Panc1 (cell line): ENCODE results near the gene UGT1A6. TPM values are rescaled to one million over a fixed set of nuclear protein-coding genes. Genes with fewer than 3 reads are reported as not detected.
"Not testable (repeated sequence)": the region's sequence is repeated elsewhere in the genome, so short reads cannot be mapped to it uniquely, and the experiment has no call there.

Experiments
- ATAC-seq: fragments of 200-7000 bp; cut with Tn5 transposase; 2 replicates; pipeline ENCODE4 v1.9.1; 2020; ENCODE audit warnings: mild to moderate bottlenecking, moderate library complexity
- BruUV-seq: library from RNA; stranded (reverse); fragments of 400-500 nt; replicated peaks from 2 replicates; lab custom pipeline; 2021; lab: Mats Ljungman, UMichigan
- CTCF ChIA-PET: fragments of 300-600 bp; sonication (Branson Sonifier 250); formaldehyde crosslinking; loops from one replicate; lab custom pipeline; 2022; ENCODE audit warnings: antibody characterized with exemption; lab: Charles Lee
- POLR2A ChIA-PET: fragments of 300-600 bp; sonication (Branson Sonifier 250); formaldehyde crosslinking; loops from one replicate; lab custom pipeline; 2022; ENCODE audit warnings: antibody characterized with exemption; lab: Charles Lee
- DNase-seq: peaks from one replicate; pipeline ENCODE4 v3.0.0-alpha.2; 2010; ENCODE audit warnings: low read depth, low spot score
- H3K27ac ChIP-seq: 2 replicates; pipeline ENCODE4 v1.5.1; 2011; ENCODE audit warnings: mild to moderate bottlenecking, low read length, inconsistent platforms
- H3K27me3 ChIP-seq: fragments of 200-500 bp; sonication (Bioruptor generic); 2 replicates; pipeline ENCODE4 v1.6.0; 2014; ENCODE audit warnings: low read length, inconsistent platforms; ENCODE audit not compliant: control insufficient read depth, insufficient read depth
- H3K36me3 ChIP-seq: fragments of 200-500 bp; sonication (Bioruptor generic); 2 replicates; pipeline ENCODE4 v1.5.1; 2014; ENCODE audit warnings: inconsistent platforms, mild to moderate bottlenecking, low read length, moderate library complexity; ENCODE audit not compliant: control insufficient read depth, insufficient read depth
- H3K4me1 ChIP-seq: 2 replicates; pipeline ENCODE4 v1.5.1; 2011; ENCODE audit warnings: inconsistent platforms, mild to moderate bottlenecking, low read length, moderate library complexity; ENCODE audit not compliant: control insufficient read depth, insufficient read depth
- H3K4me3 ChIP-seq, 2 experiments: 2 replicates each; pipeline ENCODE4 v1.5.1; 2011 to 2012; ENCODE audit warnings: low read depth in 2 of 2, low read length in 2 of 2, mild to moderate bottlenecking in 2 of 2, inconsistent platforms in 1 of 2, moderate library complexity in 1 of 2
- H3K9me3 ChIP-seq: fragments of 200-500 bp; sonication (Bioruptor generic); 2 replicates; pipeline ENCODE4 v1.5.1; 2014; ENCODE audit warnings: low read depth, mild to moderate bottlenecking, inconsistent platforms, low read length, moderate library complexity; ENCODE audit not compliant: control insufficient read depth, insufficient read depth
- POLR2AphosphoS5 ChIP-seq: IDR thresholded peaks from 2 replicates; pipeline ENCODE4 v1.6.1; 2012; ENCODE audit warnings: mild to moderate bottlenecking, low read depth, low read length, moderate library complexity
- SIN3A ChIP-seq: IDR thresholded peaks from 2 replicates; pipeline ENCODE4 v1.6.1; 2012; ENCODE audit warnings: low read depth, mild to moderate bottlenecking, low read length, moderate library complexity, borderline replicate concordance; ENCODE audit not compliant: insufficient read depth
- TCF7L2 ChIP-seq: IDR thresholded peaks from 2 replicates; pipeline ENCODE4 v1.6.1; 2011; ENCODE audit warnings: mild to moderate bottlenecking, low read depth, low read length, inconsistent platforms
- in situ Hi-C: cut with HindIII; loops from 2 replicates; pipeline ENCODE4 v1.10.0; 2016; ENCODE audit warnings: low sequenced_read_pairs, low pct_unique_long_range_greater_than_20kb
- intact Hi-C: fragments of 100-400 bp; cut with micrococcal nuclease; formaldehyde crosslinking; loops from one replicate; pipeline ENCODE4 v1.10.0; 2022; ENCODE audit not compliant: unreplicated experiment
- total RNA-seq: library from RNA; stranded (reverse); gene quantifications from one replicate; pipeline ENCODE4 v1.2.1, GENCODE V29; 2021; ENCODE audit not compliant: unreplicated experiment
- TF ChIP-seq, protein P1 (sequence below), 2 experiments: IDR thresholded peaks; 2 replicates each; pipeline ENCODE4 v1.6.1; 2011 to 2012; ENCODE audit warnings: low read depth in 2 of 2, control low read depth in 1 of 2, low read length in 1 of 2, mild to moderate bottlenecking in 1 of 2, moderate library complexity in 1 of 2; ENCODE audit not compliant: insufficient read depth in 1 of 2
- TF ChIP-seq, protein P2 (sequence below): fragments of 450-650 bp; IDR thresholded peaks from 2 replicates; pipeline ENCODE4 v1.5.1; 2017; ENCODE audit warnings: mild to moderate bottlenecking

The UGT1A6 gene
- total RNA-seq, 1 experiment from 2014 or later = not detected

DNA sequence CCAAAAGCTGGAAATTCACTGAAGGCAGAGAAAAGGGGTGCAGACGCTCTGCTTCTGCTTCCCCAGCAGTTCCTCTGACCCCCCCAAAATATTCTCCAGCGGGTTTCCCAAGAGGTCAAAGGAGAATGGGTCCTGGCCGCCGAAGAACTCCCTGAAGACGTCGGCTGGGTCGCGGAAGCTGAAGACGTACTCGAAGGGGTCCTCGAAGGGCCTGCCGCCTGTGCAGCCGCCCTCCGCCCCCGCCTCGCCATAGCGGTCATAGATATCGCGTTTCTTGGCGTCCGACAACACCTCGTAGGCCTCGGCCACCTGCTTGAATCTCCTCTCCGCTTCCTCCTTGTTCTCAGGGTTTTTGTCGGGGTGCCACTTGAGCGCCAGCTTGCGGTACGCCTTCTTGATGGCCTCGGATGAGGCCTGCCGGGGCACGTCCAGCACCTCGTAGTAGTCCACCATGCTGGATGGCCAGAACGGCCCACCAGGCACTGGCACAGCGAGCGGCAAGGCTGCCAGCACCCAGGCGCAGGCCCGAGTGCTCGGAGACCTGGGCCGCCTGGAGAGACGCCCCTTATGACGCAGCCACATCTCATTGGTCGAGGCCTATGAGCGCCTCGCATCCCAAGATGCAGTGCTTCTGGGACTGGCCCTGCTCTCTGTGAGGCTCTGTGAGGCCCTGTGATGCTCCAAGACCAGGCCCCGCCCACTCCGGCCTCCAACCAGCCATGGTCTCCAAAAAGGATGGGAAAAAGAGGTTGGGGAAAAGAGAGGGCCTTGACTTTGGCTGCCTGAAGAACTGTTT is 51.0 kb downstream of the UGT1A6 start:
- TF ChIP-seq, protein P1, sequence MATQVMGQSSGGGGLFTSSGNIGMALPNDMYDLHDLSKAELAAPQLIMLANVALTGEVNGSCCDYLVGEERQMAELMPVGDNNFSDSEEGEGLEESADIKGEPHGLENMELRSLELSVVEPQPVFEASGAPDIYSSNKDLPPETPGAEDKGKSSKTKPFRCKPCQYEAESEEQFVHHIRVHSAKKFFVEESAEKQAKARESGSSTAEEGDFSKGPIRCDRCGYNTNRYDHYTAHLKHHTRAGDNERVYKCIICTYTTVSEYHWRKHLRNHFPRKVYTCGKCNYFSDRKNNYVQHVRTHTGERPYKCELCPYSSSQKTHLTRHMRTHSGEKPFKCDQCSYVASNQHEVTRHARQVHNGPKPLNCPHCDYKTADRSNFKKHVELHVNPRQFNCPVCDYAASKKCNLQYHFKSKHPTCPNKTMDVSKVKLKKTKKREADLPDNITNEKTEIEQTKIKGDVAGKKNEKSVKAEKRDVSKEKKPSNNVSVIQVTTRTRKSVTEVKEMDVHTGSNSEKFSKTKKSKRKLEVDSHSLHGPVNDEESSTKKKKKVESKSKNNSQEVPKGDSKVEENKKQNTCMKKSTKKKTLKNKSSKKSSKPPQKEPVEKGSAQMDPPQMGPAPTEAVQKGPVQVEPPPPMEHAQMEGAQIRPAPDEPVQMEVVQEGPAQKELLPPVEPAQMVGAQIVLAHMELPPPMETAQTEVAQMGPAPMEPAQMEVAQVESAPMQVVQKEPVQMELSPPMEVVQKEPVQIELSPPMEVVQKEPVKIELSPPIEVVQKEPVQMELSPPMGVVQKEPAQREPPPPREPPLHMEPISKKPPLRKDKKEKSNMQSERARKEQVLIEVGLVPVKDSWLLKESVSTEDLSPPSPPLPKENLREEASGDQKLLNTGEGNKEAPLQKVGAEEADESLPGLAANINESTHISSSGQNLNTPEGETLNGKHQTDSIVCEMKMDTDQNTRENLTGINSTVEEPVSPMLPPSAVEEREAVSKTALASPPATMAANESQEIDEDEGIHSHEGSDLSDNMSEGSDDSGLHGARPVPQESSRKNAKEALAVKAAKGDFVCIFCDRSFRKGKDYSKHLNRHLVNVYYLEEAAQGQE (IDR thresholded peaks at IDR 0.05; ENCODE audit: insufficient read depth in 1 of 2, low read depth in 2 of 2, low read length in 1 of 2) = no peak
- TF ChIP-seq, protein P2, sequence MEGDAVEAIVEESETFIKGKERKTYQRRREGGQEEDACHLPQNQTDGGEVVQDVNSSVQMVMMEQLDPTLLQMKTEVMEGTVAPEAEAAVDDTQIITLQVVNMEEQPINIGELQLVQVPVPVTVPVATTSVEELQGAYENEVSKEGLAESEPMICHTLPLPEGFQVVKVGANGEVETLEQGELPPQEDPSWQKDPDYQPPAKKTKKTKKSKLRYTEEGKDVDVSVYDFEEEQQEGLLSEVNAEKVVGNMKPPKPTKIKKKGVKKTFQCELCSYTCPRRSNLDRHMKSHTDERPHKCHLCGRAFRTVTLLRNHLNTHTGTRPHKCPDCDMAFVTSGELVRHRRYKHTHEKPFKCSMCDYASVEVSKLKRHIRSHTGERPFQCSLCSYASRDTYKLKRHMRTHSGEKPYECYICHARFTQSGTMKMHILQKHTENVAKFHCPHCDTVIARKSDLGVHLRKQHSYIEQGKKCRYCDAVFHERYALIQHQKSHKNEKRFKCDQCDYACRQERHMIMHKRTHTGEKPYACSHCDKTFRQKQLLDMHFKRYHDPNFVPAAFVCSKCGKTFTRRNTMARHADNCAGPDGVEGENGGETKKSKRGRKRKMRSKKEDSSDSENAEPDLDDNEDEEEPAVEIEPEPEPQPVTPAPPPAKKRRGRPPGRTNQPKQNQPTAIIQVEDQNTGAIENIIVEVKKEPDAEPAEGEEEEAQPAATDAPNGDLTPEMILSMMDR = no peak
- TF ChIP-seq POLR2AphosphoS5 (no peak), TCF7L2 (no peak), SIN3A (no peak)
- Histone ChIP-seq H3K9me3 (no peaks in the 10 kb centered on the region), H3K4me1 (no peaks in the 10 kb centered on the region), H3K36me3 (no peaks in the 10 kb centered on the region), H3K4me3 (no peak overlapping the region), H3K27ac (no peak overlapping the region), H3K27me3 (no peaks in the 10 kb centered on the region)
- ChIA-PET POLR2A (no interaction called here), CTCF (no interaction called here)
- BruUV-seq = no TSS peak
- DNase-seq = no peak
- intact Hi-C loops = no loop called here
- ATAC-seq = no peak
- in situ Hi-C loops = no loop called here

DNA sequence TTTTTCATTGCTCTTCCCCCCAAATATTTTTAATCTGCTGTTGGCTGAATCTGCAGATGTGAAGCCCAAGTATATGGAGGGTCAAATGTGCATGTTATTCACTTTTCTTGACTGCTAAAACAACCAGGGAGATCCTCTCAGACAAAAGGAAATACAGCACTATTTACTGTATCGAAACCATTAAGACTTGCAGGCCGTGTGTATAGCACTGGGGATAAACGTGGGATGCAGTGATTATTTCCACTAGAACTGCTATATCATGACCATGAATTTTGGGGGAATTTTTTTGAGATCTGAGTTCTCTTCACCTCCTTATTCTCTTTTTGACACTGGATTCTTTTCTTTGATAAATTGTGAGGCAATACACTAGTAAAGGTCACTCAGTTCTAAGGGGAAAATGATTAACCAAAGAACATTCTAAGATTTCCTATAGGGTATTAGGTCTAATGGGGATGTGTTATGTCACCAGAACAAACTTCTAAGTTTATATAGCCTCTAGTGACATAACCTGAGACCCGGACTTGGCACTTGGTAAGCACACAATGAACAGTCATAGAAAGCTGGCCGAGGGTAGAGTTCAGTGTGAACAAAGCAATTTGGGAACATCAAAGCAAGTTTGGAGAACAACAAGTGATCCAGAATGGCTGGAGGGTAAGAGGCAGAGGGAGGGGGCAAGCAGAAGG is 52.5 kb downstream of the UGT1A6 start:
- DNase-seq = no peak
- intact Hi-C loops (no loop called here), in situ Hi-C loops (no loop called here)
- BruUV-seq = no TSS peak
- TF ChIP-seq, protein P2 = no peak
- TF ChIP-seq, protein P1 (IDR thresholded peaks at IDR 0.05; ENCODE audit: insufficient read depth in 1 of 2, low read depth in 2 of 2, low read length in 1 of 2) = no peak
- no peak for TF ChIP-seq SIN3A
- no peak for TF ChIP-seq POLR2AphosphoS5
- TF ChIP-seq TCF7L2 = no peak
- H3K27me3 ChIP-seq = no peaks in the 10 kb centered on the region
- no peaks in the 10 kb centered on the region for H3K36me3 ChIP-seq
- ATAC-seq = no peak
- no peaks in the 10 kb centered on the region for H3K4me1 ChIP-seq
- H3K9me3 ChIP-seq = no peaks in the 10 kb centered on the region
- H3K4me3 ChIP-seq = no peak overlapping the region
- ChIA-PET CTCF (no interaction called here), POLR2A (no interaction called here)
- H3K27ac ChIP-seq = no peak overlapping the region

DNA sequence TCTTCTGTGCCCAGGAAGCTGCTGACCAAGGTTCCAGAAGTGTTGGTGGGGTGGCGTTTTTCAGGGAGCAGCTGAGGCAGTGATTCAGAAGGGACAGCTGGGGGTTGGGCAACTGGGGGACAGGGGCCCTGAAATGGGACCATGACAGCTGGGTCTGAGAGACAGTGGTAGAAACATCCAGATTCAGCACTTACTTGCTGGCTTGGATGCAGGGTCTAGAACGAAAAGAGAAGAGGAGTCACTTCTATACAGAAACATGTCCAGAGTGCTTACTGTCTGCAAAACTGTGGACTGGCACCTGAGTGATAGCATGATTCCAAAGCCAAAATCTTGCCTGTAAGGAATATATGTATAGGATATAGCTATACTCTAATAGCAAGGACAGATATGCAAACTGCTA is 53.1 kb downstream of the UGT1A6 start:
- in situ Hi-C loops, H3K4me3 ChIP-seq, intact Hi-C loops, H3K36me3 ChIP-seq, ATAC-seq, H3K27ac ChIP-seq, H3K27me3 ChIP-seq, BruUV-seq, CTCF ChIA-PET, DNase-seq, H3K4me1 ChIP-seq, POLR2A ChIA-PET, H3K9me3 ChIP-seq: not testable (repeated sequence)
